SK-N-SH (cell line): ENCODE results near the gene CHST15.

Experiments used
- POLR2AphosphoS5 ChIP-seq: IDR thresholded peaks from 2 replicates; pipeline ENCODE4 v1.6.1; 2012; ENCODE audit warnings: low read depth, low read length
- TAF1 ChIP-seq: IDR thresholded peaks from 2 replicates; pipeline ENCODE4 v1.6.1; 2012; ENCODE audit warnings: low read depth, mild to moderate bottlenecking, low read length, moderate library complexity, borderline replicate concordance
- TF ChIP-seq, protein P1 (sequence below): IDR thresholded peaks from 2 replicates; pipeline ENCODE4 v1.4.0; 2012; ENCODE audit warnings: low read depth
- TF ChIP-seq, protein P2 (sequence below): fragments of 150-350 bp; IDR thresholded peaks from 2 replicates; pipeline ENCODE4 v1.6.1; 2017; ENCODE audit warnings: antibody characterized with exemption, low read length, low read depth, borderline replicate concordance

DNA sequence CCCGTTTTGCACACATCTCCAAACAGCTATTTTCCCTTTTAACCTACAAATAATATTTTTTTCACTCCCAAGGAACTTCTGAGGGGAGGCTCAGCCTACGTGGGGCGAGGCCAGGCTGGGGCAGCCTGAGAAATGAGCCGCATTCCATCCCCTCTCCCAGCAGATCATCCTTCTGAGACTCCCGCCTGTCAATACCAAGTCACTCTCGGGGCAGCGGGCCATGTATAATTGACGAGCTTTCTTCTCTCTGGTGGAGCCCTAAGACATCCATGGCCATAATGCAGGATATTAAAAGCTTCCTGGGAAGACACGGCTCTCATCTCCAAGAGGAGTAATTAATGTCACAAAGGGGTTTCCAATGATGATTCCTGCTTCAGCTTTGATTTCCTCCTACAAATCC, 37.8 kb upstream of the CHST15 start:
- no peak for TF ChIP-seq POLR2AphosphoS5
- TF ChIP-seq, protein P1, sequence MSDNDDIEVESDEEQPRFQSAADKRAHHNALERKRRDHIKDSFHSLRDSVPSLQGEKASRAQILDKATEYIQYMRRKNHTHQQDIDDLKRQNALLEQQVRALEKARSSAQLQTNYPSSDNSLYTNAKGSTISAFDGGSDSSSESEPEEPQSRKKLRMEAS: no peak
- TF ChIP-seq, protein P2, sequence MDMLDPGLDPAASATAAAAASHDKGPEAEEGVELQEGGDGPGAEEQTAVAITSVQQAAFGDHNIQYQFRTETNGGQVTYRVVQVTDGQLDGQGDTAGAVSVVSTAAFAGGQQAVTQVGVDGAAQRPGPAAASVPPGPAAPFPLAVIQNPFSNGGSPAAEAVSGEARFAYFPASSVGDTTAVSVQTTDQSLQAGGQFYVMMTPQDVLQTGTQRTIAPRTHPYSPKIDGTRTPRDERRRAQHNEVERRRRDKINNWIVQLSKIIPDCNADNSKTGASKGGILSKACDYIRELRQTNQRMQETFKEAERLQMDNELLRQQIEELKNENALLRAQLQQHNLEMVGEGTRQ: no peak
- TF ChIP-seq TAF1: no peak
